NCI-H2107 treated with DMSO at 0.1 percent for 48 hours (cell line): Measurements from ENCODE around the gene GALNT6.
A peak's percentile ranks its signal among the peaks of the same experiment; 100 is the strongest.

ENCODE experiments used
- DNase-seq: peaks from one replicate; lab custom pipeline; 2025; ENCODE audit not compliant: unreplicated experiment; lab: John Stamatoyannopoulos, UW

Gene GALNT6

GRCh38 chr12:51405801-51406207, 14.6 kb upstream of the GALNT6 start:
- peak; percentile 39 for DNase-seq

GRCh38 chr12:51404627-51405026, 13.4 kb upstream of the GALNT6 start:
- DNase-seq = no peak

GRCh38 chr12:51403681-51404136, 12.5 kb upstream of the GALNT6 start:
- no peak for DNase-seq

- DNase-seq = no peak
Observed at GRCh38 chr12:51403159-51403558, 12.0 kb upstream of the GALNT6 start.

GRCh38 chr12:51401900-51402299, 10.7 kb upstream of the GALNT6 start:
- DNase-seq = no peak

- DNase-seq = no peak
Observed at GRCh38 chr12:51401486-51401885, 10.3 kb upstream of the GALNT6 start.

- no peak for DNase-seq
Observed at GRCh38 chr12:51401020-51401419, 9.8 kb upstream of the GALNT6 start.

GRCh38 chr12:51399891-51400290, 8.7 kb upstream of the GALNT6 start:
- no peak for DNase-seq

GRCh38 chr12:51397670-51398069, 6.5 kb upstream of the GALNT6 start:
- DNase-seq = no peak

GRCh38 chr12:51395283-51396230, 4.4 kb upstream of the GALNT6 start:
- DNase-seq = no peak

GRCh38 chr12:51393676-51394545, 2.7 kb upstream of the GALNT6 start:
- no peak for DNase-seq

- DNase-seq = no peak
Observed at GRCh38 chr12:51392556-51393237, 1.5 kb upstream of the GALNT6 start.

- peak; percentile 55 for DNase-seq
Observed at GRCh38 chr12:51390891-51391282, 319 bp downstream of the GALNT6 start.

GRCh38 chr12:51390457-51390856, 749 bp downstream of the GALNT6 start:
- no peak for DNase-seq

- no peak for DNase-seq
Observed at GRCh38 chr12:51389302-51389999, 1.8 kb downstream of the GALNT6 start.

GRCh38 chr12:51388846-51389245, 2.4 kb downstream of the GALNT6 start:
- peak; percentile 45 for DNase-seq

- DNase-seq = peak; percentile 30
Observed at GRCh38 chr12:51388069-51388799, 3.0 kb downstream of the GALNT6 start.

- DNase-seq = peak; percentile 97
Observed at GRCh38 chr12:51386351-51386750, 4.9 kb downstream of the GALNT6 start.

- DNase-seq = peak; percentile 78
Observed at GRCh38 chr12:51383269-51383905, 7.8 kb downstream of the GALNT6 start.
